Stimulated activated naive CD8-positive, alpha-beta T cell treated with anti-CD3 and anti-CD28 coated beads, Interleukin-15, Interleukin-2, amounts not matched to agents 100 ng/mL and 50 ng/mL, for 24 hours (primary cell): Measurements from ENCODE around the gene WDR93.
A peak's percentile ranks its signal among the peaks of the same experiment; 100 is the strongest.

Experiments
- H3K27ac Mint-ChIP-seq: one replicate; pipeline ENCODE4 v1.8.0; 2021; ENCODE audit warnings: mild to moderate bottlenecking, mixed read lengths
- H3K27me3 Mint-ChIP-seq: one replicate; pipeline ENCODE4 v1.8.0; 2021; ENCODE audit warnings: mixed read lengths
- H3K36me3 Mint-ChIP-seq: one replicate; pipeline ENCODE4 v1.8.0; 2021; ENCODE audit warnings: low read depth, mixed read lengths
- H3K4me1 Mint-ChIP-seq: one replicate; pipeline ENCODE4 v1.8.0; 2021; ENCODE audit warnings: low read depth, mixed read lengths
- H3K4me3 Mint-ChIP-seq: one replicate; pipeline ENCODE4 v1.8.0; 2021; ENCODE audit warnings: mild to moderate bottlenecking, mixed read lengths
- H3K9me3 Mint-ChIP-seq: one replicate; pipeline ENCODE4 v1.8.0; 2021; ENCODE audit warnings: mixed read lengths

Gene WDR93

DNA sequence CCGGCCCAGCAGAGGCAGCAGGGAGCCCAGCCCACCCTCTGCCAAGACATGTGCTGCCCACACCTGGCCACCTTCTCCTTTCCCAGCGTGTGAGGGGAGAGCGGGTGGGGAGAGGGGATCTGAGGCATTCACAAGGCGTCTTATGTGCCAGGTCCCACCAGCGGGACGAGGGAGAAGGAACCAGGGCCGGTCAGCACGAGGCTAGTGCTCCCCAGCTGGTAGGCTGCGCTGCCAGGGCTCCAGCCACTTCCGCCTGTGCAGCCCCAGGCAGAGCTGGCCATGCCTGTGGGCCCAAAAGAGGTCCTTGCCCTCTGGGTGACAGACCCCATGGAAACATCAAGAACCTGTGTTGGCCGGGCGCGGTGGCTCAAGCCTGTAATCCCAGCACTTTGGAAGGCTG is 54.5 kb downstream of the WDR93 start:
- H3K36me3 Mint-ChIP-seq = no peaks in the 10 kb centered on the region
- H3K9me3 Mint-ChIP-seq = no peaks in the 10 kb centered on the region
- H3K4me1 Mint-ChIP-seq = peaks cover 7% of the 10 kb centered on the region
- H3K4me3 Mint-ChIP-seq = no peak overlapping the region
- H3K27me3 Mint-ChIP-seq = peaks cover 3% of the 10 kb centered on the region
- H3K27ac Mint-ChIP-seq = no peak overlapping the region

DNA sequence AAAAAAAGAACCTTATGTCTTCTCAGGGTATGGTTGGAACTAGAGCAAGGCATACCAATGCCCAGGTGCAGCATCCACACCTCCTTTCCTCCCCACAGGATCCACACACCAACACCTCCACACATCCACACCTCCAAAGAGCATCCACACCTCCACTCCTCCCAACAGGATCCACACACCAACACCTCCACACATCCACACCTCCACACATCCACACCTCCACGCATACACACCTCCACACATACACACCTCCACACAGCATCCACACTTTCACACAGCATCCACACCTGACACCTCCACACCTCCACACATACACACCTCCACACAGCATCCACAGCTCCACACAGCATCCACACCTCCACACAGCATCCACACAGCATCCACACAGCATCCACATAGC is 55.2 kb downstream of the WDR93 start:
- H3K27me3 Mint-ChIP-seq = peaks cover 3% of the 10 kb centered on the region
- H3K9me3 Mint-ChIP-seq = no peaks in the 10 kb centered on the region
- H3K4me3 Mint-ChIP-seq = no peak overlapping the region
- no peaks in the 10 kb centered on the region for H3K36me3 Mint-ChIP-seq
- H3K4me1 Mint-ChIP-seq = peaks cover 7% of the 10 kb centered on the region
- H3K27ac Mint-ChIP-seq = no peak overlapping the region

DNA sequence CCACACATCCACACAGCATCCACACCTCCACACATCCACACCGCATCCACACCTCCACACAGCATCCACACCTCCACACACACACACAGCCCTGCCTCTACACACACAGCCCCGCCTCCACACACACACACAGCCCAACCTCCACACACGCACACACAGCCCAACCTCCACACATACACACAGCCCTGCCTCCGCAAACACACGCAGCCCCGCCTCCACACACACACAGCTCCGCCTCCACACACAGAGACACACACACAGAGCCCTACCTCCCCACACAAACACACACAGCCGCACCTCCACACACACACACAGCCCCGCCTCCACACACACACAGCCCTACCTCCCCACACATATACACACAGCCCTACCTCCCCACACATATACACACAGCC is 55.8 kb downstream of the WDR93 start:
- Mint-ChIP-seq H3K9me3 (no peaks in the 10 kb centered on the region), H3K4me1 (peaks cover 7% of the 10 kb centered on the region), H3K27ac (no peak overlapping the region), H3K27me3 (peaks cover 3% of the 10 kb centered on the region), H3K4me3 (no peak overlapping the region), H3K36me3 (no peaks in the 10 kb centered on the region)

DNA sequence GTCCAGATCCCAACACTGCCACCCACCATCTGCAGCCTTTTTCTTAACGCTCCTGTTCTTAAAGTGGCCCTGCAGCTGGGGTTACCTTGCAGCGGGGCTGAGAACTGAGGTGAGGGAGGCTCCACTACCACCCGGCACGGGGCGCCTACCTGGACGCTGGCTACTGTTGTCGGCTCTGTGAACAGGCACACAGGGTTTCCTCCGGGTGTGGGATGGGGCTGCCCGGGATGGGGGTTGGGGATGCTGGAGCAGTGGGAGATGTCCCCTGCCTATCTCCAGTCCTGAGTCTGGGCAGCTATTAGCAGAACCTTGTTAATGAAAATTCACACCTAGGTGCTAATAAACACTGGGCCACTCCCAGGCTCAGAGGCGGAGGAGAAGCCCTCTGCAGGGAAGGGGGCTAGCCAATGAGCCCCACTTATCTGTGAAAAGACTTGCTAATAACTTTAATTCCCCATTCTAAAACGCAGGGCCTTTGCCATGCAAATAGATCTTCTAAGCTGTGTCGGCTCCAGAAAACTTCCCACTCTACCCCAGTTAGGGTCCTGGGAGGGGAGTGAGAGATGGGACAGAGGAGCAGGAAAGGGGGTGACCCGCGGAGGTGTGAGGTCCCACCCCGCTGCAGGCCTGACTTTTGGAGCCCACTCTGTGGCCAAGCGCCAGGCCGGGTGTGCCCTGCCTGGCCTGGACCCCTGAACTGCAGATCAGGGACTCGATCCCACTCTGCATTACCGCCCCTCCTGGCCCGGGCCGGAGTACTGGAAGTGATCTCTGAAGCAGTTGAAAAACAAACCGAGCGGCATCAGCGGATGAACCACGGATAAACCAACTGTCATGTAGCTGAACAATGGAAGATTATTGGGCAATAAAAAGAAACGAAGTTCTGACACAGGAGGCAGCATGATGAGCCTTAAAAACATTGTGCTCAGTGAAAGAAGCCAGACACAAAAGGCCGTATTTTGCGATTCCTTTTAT is 57.4 kb downstream of the WDR93 start:
- Mint-ChIP-seq H3K36me3 (no peaks in the 10 kb centered on the region), H3K27ac (no peak overlapping the region), H3K27me3 (peaks cover 7% of the 10 kb centered on the region), H3K4me1 (peaks cover 7% of the 10 kb centered on the region), H3K9me3 (no peaks in the 10 kb centered on the region), H3K4me3 (no peak overlapping the region)

DNA sequence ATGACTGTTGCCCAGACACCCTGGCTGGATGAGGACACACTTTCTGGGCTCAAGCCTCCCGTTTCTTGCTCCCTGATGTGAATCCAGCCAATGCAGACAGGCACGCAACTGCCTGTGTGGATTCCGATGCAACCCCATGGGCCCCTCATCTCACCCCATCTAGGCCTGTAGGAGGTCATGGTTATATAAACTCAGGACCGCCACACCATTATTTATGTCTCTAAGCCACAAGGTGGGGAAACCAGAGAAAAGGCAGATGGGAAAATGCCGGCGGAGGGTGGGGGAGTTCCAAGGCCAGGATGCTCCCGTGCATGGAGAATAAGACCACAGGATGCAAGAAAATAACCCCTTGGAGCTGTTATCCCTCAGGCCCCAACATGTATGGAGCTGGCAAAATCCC is 58.4 kb downstream of the WDR93 start:
- Mint-ChIP-seq H3K4me3 (peak overlapping the region; percentile 81), H3K36me3 (no peaks in the 10 kb centered on the region), H3K27ac (no peak overlapping the region), H3K27me3 (peaks cover 7% of the 10 kb centered on the region), H3K9me3 (no peaks in the 10 kb centered on the region), H3K4me1 (peaks cover 7% of the 10 kb centered on the region)

DNA sequence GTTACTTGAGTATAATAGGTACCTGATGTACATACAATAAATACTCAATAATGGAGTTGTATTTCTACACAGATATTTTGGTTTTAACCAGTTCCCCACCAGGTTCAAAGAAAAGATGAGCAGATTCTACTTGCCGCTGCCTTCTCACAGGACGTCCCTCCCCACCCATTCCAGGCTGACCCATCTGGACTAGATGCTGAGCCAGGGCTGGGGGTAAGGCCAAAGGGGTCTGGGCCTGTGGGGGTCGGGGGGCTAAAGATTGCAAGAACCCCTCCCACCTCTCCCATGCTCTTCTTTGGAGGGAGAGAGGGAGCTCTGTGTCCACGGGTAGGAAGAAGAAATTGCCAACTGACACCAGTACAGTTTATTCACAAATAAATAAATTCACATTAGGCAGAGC is 58.9 kb downstream of the WDR93 start:
- Mint-ChIP-seq H3K9me3 (no peaks in the 10 kb centered on the region), H3K4me1 (peaks cover 7% of the 10 kb centered on the region), H3K27me3 (peaks cover 8% of the 10 kb centered on the region), H3K27ac (no peak overlapping the region), H3K4me3 (peak overlapping the region; percentile 81), H3K36me3 (no peaks in the 10 kb centered on the region)

- H3K4me1 Mint-ChIP-seq = peaks cover 7% of the 10 kb centered on the region
- peak overlapping the region; percentile 31 for H3K27ac Mint-ChIP-seq
- peak overlapping the region; percentile 81 for H3K4me3 Mint-ChIP-seq
- H3K36me3 Mint-ChIP-seq = no peaks in the 10 kb centered on the region
- no peaks in the 10 kb centered on the region for H3K9me3 Mint-ChIP-seq
- peaks cover 12% of the 10 kb centered on the region for H3K27me3 Mint-ChIP-seq
These were observed 59.4 kb downstream of the WDR93 start for GRCh38 chr15:89749951-89750559.

- Mint-ChIP-seq H3K4me3 (peak within 1 kb of the TSS; percentile 81), H3K9me3 (no peaks in the 10 kb centered on the region), H3K27ac (peak within 1 kb of the TSS; percentile 31), H3K36me3 (no peaks in the 10 kb centered on the region), H3K27me3 (peaks cover 12% of the 10 kb centered on the region), H3K4me1 (peaks cover 7% of the 10 kb centered on the region)
These were observed 60.2 kb downstream of the WDR93 start, which contains the start of gene MESP1 for GRCh38 chr15:89750560-89751542. MESP1 (minus strand) TSS chr15:89751249; CDS start chr15:89751231, 18 bp downstream.

DNA sequence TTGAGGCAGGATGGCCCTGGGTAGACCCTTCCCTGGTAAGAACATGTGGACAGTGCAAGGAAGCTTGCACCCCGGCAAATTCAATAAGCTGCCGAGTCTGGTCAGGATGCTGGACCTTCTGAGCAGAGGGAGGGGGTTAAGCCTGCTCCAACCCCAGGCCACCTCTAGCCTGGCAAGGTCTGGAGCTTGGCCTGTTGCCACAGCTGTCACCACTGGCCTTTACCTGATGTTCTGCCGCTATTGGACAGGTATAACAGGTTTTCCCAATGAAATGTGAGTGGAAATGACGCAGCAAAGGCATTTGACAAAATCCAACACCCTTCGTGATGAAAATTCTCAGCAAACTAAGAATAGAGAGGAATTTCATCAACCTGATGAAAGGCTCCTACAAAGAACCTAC is 61.1 kb downstream of the WDR93 start:
- H3K4me3 Mint-ChIP-seq = peak overlapping the region; percentile 30
- peaks cover 7% of the 10 kb centered on the region for H3K4me1 Mint-ChIP-seq
- H3K27ac Mint-ChIP-seq = no peak overlapping the region
- peaks cover 12% of the 10 kb centered on the region for H3K27me3 Mint-ChIP-seq
- no peaks in the 10 kb centered on the region for H3K9me3 Mint-ChIP-seq
- no peaks in the 10 kb centered on the region for H3K36me3 Mint-ChIP-seq

- H3K36me3 Mint-ChIP-seq = no peaks in the 10 kb centered on the region
- peaks cover 7% of the 10 kb centered on the region for H3K4me1 Mint-ChIP-seq
- no peaks in the 10 kb centered on the region for H3K9me3 Mint-ChIP-seq
- no peak overlapping the region for H3K27ac Mint-ChIP-seq
- peaks cover 12% of the 10 kb centered on the region for H3K27me3 Mint-ChIP-seq
- H3K4me3 Mint-ChIP-seq = no peak overlapping the region
These were observed 63.2 kb downstream of the WDR93 start for GRCh38 chr15:89753855-89754254.

GRCh38 chr15:89754361-89755154 is 63.9 kb downstream of the WDR93 start:
- H3K4me1 Mint-ChIP-seq = peaks cover 5% of the 10 kb centered on the region
- no peak overlapping the region for H3K4me3 Mint-ChIP-seq
- no peaks in the 10 kb centered on the region for H3K36me3 Mint-ChIP-seq
- peaks cover 10% of the 10 kb centered on the region for H3K27me3 Mint-ChIP-seq
- no peak overlapping the region for H3K27ac Mint-ChIP-seq
- no peaks in the 10 kb centered on the region for H3K9me3 Mint-ChIP-seq

- H3K4me1 Mint-ChIP-seq = no peaks in the 10 kb centered on the region
These were observed 65.1 kb downstream of the WDR93 start for GRCh38 chr15:89755701-89756100.

GRCh38 chr15:89756897-89757296 is 66.3 kb downstream of the WDR93 start:
- Mint-ChIP-seq H3K4me3 (no peak overlapping the region), H3K9me3 (no peaks in the 10 kb centered on the region), H3K36me3 (no peaks in the 10 kb centered on the region)

More at GRCh38 chr15:89755701-89756100, 65.1 kb downstream of the WDR93 start:
- H3K9me3 Mint-ChIP-seq = no peaks in the 10 kb centered on the region
- no peak overlapping the region for H3K4me3 Mint-ChIP-seq
- H3K27ac Mint-ChIP-seq = no peak overlapping the region
- no peaks in the 10 kb centered on the region for H3K36me3 Mint-ChIP-seq
- peaks cover 13% of the 10 kb centered on the region for H3K27me3 Mint-ChIP-seq

DNA sequence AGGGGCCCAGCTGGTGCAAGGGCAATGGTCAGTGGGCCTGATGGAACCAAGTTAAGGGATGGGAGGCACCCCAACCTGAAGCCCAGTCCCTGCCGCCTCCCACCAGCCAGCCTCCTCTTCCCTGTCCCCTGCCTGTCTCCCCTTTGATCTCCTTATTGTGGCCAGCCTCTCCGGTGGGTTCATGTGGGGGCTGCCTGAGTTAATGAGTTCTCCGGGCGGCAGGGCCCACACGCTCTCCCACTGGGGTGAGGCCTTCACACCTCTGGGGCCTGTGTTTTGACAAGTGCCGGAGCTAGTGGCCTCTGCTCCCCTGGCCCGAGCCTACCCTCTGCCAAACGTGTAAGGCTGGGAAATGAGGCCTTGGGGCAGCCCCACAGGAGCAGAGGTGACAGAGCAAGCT is 67.7 kb downstream of the WDR93 start:
- H3K27me3 Mint-ChIP-seq = peaks cover 9% of the 10 kb centered on the region

More at GRCh38 chr15:89756897-89757296, 66.3 kb downstream of the WDR93 start:
- no peak overlapping the region for H3K27ac Mint-ChIP-seq
- peaks cover 13% of the 10 kb centered on the region for H3K27me3 Mint-ChIP-seq
- no peaks in the 10 kb centered on the region for H3K4me1 Mint-ChIP-seq

More for the DNA sequence above, 67.7 kb downstream of the WDR93 start:
- H3K4me3 Mint-ChIP-seq = no peak overlapping the region
- no peaks in the 10 kb centered on the region for H3K36me3 Mint-ChIP-seq
- H3K4me1 Mint-ChIP-seq = no peaks in the 10 kb centered on the region
- H3K9me3 Mint-ChIP-seq = no peaks in the 10 kb centered on the region
- H3K27ac Mint-ChIP-seq = no peak overlapping the region
